Measurements from ENCODE around the gene ABCC1.

ABCC1 gene

GRCh38 chr16:16059160-16059559, 109.7 kb downstream of the ABCC1 start:
- no peak for DNase-seq

DNA sequence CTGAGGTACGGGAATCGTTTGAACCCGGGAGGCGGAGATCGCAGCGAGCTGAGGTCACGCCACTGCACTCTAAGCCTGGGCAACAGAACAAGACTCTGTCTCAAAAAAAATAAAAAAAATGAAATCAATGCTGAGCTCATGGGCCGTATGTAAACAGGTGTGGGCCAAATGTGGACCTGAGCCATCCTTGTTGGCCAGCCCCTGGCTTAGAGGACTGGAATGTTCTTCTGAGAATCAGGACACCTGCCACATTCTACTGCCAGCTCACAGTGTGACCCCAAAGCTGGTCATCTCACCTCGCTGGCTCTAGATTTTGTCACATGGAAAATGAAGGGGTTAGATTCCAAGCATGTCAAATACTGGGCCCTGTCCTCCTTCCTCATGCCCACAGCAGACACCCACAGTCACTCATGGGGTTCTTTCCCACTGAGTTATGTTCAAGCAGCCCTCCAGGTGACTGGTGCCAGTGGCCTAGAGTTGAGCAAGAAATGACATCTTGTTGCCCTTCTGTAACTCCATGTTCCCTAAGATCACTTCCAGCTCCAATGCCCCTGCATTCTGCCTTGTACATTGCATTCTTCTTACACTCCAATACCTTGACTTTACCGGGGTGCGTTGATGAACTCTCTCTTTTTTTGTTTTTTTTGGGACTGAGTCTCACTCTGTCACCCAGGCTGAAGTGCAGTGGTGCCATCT, 110.6 kb downstream of the ABCC1 start:
- DNase-seq = no peak

GRCh38 chr16:16062023-16062937, 112.9 kb downstream of the ABCC1 start:
- DNase-seq = peak; percentile 52

GRCh38 chr16:16063683-16064082, 114.3 kb downstream of the ABCC1 start:
- peak; percentile 20 for DNase-seq

DNA sequence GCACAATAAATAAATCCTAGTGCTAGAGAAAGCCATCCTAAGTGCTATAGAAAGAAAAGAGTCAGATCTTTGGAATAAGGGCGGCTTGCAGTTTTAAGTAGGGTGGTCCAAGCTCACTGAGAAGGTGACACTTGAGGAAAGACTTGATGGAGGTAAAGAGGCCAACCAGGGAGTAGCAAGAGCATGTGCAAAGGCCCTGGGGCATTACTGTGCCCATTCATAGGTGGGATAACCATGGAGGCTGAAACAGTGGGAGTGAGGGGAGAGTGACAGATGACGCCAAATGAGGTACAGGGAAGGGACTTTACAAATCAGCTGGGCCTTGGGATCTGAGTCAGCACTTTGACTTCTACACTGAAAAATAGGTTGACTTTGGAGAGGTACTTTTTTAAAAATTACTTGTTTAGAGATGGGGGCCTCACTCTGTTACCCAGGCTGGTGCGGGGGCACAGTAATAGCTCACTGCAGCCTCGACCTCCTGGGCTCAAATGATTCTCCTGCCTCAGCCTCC, 115.5 kb downstream of the ABCC1 start:
- DNase-seq = no peak

- no peak for DNase-seq
Measured at GRCh38 chr16:16067127-16067526, 117.7 kb downstream of the ABCC1 start.

GRCh38 chr16:16071631-16072244, 122.3 kb downstream of the ABCC1 start:
- DNase-seq = no peak

GRCh38 chr16:16073001-16073545, 123.7 kb downstream of the ABCC1 start:
- DNase-seq = no peak

DNA sequence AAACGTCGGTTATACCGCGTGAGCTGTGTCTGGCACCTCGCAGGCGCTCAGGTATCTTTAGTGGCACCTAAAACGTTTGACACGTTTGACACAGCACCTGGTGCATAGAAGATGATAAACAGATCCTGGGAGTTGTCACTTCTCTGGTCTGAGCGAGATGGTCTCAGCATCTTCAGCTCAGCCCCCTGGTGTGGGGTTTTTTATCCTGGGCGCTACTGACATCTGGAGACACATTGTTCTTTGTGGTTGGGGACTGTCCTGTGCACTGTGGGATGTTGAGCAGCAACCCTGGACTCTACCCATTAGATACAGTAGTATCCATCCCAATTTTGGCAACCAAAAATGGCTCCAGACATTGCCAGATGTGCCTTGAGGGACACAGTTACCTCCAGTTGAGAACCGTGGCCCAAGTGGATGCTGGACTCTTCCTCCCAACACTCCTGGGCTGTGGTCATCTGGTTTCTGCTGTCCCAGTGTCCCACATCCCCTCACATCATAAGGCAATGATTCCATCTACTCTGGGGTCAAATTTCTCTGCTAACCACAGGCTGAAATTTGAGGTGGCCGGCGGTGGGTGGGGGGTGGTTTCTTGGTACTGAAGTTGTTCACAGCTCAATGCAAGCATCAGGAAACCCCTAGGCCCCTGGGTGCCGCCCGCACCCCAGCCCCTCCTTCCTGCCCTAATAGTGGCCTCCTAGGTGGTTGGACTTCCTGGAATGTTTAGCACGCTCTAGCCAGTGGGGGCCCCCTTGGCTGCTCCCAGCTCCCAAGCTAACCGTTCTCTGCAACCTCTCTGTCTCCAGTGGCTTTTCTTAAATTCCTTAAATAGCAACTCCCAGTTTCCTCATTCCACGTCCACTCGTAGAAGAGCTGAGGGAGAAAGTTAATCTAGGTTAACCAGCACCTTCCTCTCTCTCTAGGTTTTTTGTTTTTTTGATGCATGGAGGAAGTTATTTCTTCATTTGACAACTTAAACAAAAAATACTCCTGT, 124.8 kb downstream of the ABCC1 start:
- DNase-seq = no peak

DNA sequence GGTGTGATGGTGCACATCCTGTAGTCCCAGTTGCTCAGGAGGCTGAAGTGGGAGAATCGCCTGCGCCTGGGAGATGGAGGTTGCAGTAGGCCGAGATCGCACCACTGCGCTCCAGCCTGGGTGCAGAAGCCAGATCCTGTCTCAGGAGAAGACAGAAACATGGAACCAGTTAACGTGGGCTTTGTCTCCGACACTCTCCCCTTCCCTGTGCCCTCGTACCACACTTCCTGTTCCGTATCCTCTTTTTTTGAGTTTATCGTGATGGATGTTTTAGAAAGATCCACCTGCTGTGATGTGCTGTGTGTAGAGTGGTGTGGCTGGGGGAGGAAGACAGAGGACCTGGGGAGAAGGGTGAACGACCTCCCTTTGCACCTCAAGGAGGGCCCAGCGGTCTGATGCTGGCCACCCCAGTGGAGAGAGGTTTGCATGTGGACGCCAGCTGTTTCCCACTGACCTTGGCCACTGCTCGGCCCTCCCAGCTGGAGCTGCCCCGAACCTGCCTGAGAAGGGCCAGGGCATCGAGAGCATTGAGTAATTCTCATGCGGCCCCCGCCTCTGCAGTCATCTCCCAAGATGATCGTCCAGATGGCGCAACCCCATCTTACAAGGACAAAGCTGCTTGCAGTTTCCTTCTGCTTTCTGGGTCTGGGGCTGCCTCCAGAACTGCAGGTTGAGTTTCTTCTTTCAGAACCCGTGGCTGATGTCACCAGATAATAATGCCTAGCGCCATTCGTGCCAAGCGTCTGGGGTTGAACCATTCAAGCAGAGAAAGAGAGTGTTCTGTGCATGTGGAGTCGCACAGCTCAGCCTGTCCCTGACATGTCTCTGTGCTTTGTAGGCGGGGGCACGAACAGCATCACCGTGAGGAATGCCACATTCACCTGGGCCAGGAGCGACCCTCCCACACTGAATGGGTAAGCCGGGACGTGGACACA, 126.3 kb downstream of the ABCC1 start:
- no peak for DNase-seq

DNA sequence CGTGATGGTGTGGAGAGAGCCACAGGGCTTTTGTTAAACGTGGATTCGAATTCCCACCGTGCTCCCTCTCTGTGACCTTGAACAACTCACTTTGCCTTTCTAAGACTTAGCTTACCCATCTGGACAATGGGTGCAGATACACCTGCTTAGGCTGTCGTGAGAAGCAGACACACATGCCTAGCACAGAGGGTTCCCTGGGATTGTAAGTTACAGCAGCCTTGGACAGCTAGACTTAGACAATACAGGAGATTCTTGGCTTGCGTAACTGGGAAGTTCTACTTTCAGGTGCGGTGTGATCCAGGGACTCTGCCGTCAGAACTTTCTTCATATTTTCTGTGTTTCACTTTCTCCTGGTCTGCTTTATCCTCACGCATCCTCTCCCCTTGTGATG, 127.0 kb downstream of the ABCC1 start:
- DNase-seq = no peak

- DNase-seq = no peak
Measured at GRCh38 chr16:16080465-16081065, 131.1 kb downstream of the ABCC1 start.

DNA sequence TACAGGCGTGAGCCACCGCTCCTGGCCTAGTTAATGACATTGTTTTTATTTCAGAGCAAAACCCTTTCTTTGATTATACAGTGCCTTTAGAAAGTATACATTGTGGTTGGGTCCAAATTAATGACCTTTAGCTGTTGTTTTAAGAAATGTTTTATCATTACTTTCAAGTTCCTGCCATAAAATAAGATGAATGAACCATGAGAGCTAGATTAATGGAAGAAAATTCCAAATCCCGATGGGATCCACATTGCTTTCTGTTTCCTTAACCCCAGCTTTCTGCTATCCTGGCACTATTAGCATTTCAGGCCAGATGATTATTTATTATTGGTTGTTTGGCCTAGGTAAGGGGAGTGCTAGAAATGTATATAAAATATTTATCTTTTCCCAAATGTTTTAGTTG, 131.7 kb downstream of the ABCC1 start:
- DNase-seq = no peak

DNA sequence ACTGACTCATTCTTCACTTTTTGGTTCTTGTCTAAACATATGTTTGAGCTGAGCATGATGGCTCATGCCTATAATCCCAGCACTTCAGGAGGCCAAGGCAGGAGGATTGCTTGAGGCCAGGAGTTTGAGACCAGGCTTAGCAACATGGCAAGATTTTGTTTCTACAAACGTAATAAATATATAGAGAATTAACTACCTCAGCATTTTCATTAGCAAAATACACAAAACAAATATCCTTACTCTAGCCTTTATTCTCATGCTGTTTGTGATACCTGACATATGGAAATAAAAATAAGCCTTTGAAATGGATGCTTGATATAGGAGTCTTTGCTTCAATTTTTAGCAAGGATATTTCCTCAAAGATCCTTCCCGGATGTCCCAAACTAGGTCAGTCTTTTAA, 132.8 kb downstream of the ABCC1 start:
- DNase-seq = no peak

GRCh38 chr16:16083421-16084156, 134.2 kb downstream of the ABCC1 start:
- peak; percentile 56 for DNase-seq

- DNase-seq = no peak
Measured at GRCh38 chr16:16084874-16085273, 135.5 kb downstream of the ABCC1 start.

- no peak for DNase-seq
Measured at GRCh38 chr16:16086653-16087446, 137.4 kb downstream of the ABCC1 start.

- DNase-seq = no peak
Measured at GRCh38 chr16:16090238-16090637, 140.8 kb downstream of the ABCC1 start.

Data from activated CD4-positive, alpha-beta T cell treated with anti-CD3 and anti-CD28 coated beads, Interleukin-2, Interleukin-6, amounts not matched to agents 100 ng/mL and 50 ng/mL, durations not matched to agents 16 hours and 8 hours (primary cell).